HG03558 (cell line): Measurements from ENCODE around the gene HOXA6.

Source experiments
- ATAC-seq: cut with Tn5 transposase; IDR thresholded peaks from one replicate; pipeline ENCODE4 v1.9.1; 2021; ENCODE audit warnings: moderate number of reproducible peaks; ENCODE audit not compliant: unreplicated experiment; ENCODE audit errors: extremely low read depth

Gene HOXA6

GRCh38 chr7:27185013-27185853, 37.7 kb upstream of the HOXA6 start, which contains the start of gene HOXA11:
Gene HOXA11 (minus strand): TSS chr7:27185232. CDS start chr7:27185144, 88 bp downstream.
- no peak for ATAC-seq

- no peak for ATAC-seq
These were observed 36.9 kb upstream of the HOXA6 start for GRCh38 chr7:27184337-27185012.

DNA sequence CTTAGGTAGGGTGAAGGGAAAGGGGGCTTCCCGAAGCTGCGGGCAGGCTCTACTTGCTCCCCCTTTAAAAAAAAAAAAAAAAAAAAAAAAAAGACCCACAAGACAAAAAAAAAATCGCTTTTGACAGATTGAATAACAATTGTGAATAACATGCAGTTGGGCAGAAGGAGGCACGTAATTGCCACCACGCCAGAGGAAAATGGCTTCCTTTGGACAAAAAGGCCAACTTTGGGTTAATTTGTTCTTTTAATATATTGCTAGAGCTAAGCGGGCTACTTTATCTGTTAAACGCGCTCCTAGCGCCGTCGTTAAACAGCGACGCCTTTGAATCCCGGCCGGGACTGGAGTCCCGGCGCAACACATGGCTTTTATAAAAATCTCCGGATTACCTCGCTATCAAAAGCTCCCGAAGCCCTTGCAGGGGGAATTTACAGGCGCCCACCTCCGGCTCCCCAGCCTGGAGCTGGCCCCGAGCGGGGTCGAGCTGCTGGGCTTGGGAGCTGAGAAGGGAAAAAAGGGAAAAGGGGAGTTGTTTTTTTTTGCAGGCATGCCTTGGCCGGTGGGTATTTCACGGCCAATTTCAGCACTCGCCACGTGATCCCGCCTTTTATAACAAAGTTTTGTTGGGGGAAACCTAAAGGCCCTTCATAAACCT, 36.2 kb upstream of the HOXA6 start:
- no peak for ATAC-seq

GRCh38 chr7:27182861-27183681, 35.5 kb upstream of the HOXA6 start:
- no peak for ATAC-seq

GRCh38 chr7:27182285-27182841, 34.8 kb upstream of the HOXA6 start:
- no peak for ATAC-seq

GRCh38 chr7:27181795-27182275, 34.3 kb upstream of the HOXA6 start:
- ATAC-seq = no peak

DNA sequence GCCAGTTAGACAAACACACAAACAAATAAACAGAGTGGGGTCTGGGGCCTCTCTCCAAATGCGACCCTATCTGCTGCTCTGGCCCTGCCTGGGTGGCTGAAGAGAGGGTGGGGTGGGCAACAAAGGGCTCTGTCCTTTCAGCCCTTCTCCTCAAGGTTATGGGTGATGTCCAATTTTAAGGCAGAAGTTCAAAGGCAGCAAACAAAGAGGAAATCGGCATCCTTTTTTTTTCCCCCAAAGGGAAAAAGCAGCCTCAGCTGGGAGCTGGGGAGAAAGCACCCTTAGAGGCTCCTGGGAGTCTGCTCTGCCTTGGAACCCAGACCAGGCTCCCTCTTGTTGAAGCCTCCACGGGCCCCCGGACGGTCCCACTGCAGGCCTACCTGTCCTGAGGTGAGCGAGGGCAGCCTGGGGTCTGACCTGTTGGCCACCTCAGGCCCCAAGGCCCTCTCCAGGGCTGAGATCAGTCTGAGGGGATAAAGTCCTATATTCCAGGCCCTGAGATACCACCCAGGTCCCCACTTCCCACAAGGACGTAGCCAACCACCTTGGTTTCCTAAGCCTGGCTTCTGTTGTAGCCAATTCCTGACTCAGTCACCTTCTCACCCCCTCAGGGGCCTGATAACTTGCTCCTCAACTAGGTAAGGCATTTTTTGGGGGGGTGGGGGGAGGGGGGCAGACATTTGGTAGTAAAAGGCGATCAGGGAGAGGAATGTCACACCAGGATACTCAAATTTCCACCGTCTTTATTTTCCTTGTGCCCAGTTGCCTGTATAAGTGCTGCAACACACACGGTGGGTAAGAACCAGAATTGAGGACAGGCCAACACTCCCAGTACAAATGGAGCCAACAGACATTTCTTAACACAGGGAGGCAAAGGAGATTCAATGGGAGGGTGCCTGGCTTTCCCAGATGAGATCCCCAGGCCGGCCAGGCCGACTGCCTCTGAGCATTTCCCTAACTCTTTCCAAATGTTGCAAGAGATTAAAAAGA, 33.2 kb upstream of the HOXA6 start:
- ATAC-seq = no peak

- ATAC-seq = no peak
These were observed 32.2 kb upstream of the HOXA6 start for GRCh38 chr7:27179503-27180430.

- no peak for ATAC-seq
These were observed 31.5 kb upstream of the HOXA6 start for GRCh38 chr7:27179030-27179429.

DNA sequence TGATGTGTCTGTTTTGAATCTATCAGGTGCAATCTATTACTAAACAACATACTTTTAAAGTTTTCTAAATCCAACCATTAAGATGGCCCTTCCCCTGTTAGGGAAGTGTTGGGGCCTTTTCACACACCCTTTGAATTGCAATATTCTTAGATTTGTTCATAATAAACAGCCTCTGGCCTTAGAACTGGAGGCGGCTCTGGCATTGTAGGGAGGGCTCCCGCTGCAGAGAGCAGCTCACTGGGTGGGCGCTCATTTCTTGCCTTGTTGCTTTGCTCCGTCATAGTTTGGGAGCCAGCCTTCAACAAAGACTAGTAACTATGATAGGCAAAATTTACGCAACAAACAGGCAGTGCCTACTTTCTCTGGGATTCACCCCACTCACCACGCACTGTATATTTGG, 30.8 kb upstream of the HOXA6 start:
- ATAC-seq = no peak

DNA sequence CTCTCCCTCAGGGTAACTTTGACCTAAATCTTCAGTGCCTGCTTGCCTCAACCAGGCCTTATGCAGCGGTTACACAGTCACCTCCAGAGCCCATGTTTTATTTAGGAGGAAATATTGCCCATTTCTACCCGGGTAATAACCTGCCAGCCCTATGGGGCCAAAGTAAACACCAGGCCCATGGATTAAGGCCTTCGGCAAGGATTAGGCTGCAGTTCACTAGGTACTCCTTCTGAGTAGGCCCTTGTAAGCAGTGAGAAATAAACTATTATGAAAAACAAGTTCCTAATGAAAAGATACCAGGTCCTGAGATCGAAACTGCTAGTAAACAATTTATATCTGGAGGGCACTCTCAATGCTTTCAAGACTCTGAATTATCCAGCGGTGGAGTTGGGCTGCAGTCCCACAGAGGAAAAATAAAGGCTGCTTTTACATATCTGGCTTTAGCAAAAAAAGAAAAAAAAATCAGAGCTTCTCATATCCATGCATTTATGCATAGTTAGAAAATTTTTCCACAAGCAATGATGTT, 30.3 kb upstream of the HOXA6 start:
- ATAC-seq = no peak

- no peak for ATAC-seq
These were observed 29.6 kb upstream of the HOXA6 start for GRCh38 chr7:27176962-27177794.

GRCh38 chr7:27176524-27176845, 28.9 kb upstream of the HOXA6 start:
- ATAC-seq = no peak

DNA sequence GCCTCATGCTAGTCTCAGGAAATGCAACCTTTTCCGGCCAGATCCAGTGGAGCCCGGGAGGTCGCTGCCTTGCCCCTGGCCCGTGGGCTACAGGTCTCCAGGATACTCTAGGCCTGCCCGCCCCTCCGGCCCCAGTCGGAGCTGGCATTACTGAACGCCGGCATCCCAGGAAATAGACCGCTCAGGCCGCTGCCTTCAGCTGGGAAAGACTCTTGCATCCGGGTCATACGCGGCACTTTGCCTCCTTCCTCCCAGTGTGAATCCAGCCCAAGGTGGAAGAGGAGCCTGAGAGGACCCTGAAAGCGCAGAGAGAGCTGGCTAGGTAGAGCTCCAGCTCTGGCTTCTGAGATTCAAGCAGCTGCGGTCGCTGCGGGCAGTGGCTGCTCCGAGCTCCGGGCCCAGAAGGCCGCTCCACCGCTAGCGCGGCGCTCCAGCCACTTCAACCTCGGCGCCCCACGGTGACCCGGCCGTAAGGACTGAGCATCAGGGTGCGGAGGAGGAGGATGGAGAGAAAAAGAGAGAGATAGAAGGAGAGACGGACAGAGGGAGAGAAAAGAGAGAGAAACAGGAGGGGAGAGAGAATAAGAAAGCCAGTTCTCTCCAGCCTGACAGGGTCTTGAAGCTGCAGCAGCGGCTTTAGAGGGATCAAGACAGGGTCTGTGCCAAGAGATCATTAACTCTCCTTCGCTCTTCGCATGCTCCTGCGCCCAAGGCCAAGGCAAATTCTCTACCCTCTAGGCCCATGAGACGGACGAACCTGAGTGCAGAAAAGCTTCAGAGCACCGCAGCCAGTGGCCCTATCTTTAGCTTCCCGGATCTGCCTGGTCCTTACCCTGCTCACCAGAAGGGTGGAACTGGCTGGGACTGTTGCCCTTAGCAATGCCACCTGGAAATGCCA, 28.3 kb upstream of the HOXA6 start:
- no peak for ATAC-seq

GRCh38 chr7:27174874-27175625, 27.5 kb upstream of the HOXA6 start:
- no peak for ATAC-seq
